Fibroblast of mammary gland (primary cell): Measurements from ENCODE around the gene MXD3.
"Not testable (repeated sequence)": the region's sequence is repeated elsewhere in the genome, so short reads cannot be mapped to it uniquely, and the experiment has no call there.

Experiments used
- DNase-seq: peaks from one replicate; pipeline ENCODE4 v3.0.0-alpha.2; 2010; ENCODE audit warnings: low read depth
- H3K4me3 ChIP-seq: 2 replicates; pipeline ENCODE4 v1.5.1; 2011; ENCODE audit warnings: low read depth, mild to moderate bottlenecking, low read length, moderate library complexity; ENCODE audit not compliant: control insufficient read depth
- CTCF ChIP-seq: conservative IDR thresholded peaks from 2 replicates; pipeline ENCODE4 v1.5.1; 2011; ENCODE audit warnings: low read depth, low read length, inconsistent platforms; ENCODE audit not compliant: control insufficient read depth, insufficient read depth

MXD3 gene

GRCh38 chr5:177265395-177265794, 46.3 kb downstream of the MXD3 start:
- no peak for TF ChIP-seq CTCF
- DNase-seq = no peak
- H3K4me3 ChIP-seq = no peak overlapping the region

GRCh38 chr5:177264178-177264577, 47.5 kb downstream of the MXD3 start:
- no peak for TF ChIP-seq CTCF

GRCh38 chr5:177261510-177261909, 50.2 kb downstream of the MXD3 start:
- no peak for DNase-seq
- no peak overlapping the region for H3K4me3 ChIP-seq
- no peak for TF ChIP-seq CTCF

More at GRCh38 chr5:177264178-177264577, 47.5 kb downstream of the MXD3 start:
- DNase-seq = no peak
- no peak overlapping the region for H3K4me3 ChIP-seq

- no peak for TF ChIP-seq CTCF
- no peak overlapping the region for H3K4me3 ChIP-seq
- DNase-seq = no peak
Measured at GRCh38 chr5:177260961-177261360, 50.7 kb downstream of the MXD3 start.

- H3K4me3 ChIP-seq, DNase-seq: not testable (repeated sequence)
Measured at GRCh38 chr5:177258711-177259110, 53.0 kb downstream of the MXD3 start.
